H1 (cell line): ENCODE measurements around the gene SLIRP.

Experiments
- HDAC2 ChIP-seq, 2 experiments: fragments of 300-600 bp in 1 of 2; sonication (generic) in 1 of 2; IDR thresholded peaks; 2 replicates each; pipeline ENCODE4 v1.6.1; 2011 to 2012; ENCODE audit warnings: low read depth in 2 of 2, low read length in 2 of 2, mild to moderate bottlenecking in 2 of 2, moderate library complexity in 2 of 2, borderline replicate concordance in 1 of 2, inconsistent platforms in 1 of 2
- KDM5A ChIP-seq: fragments of 200-600 bp; IDR thresholded peaks from 2 replicates; pipeline ENCODE4 v1.7.1; 2012; ENCODE audit warnings: mild to moderate bottlenecking, low read length, inconsistent platforms, mixed read lengths
- PHF8 ChIP-seq: fragments of 200-600 bp; sonication (generic); conservative IDR thresholded peaks from 2 replicates; pipeline ENCODE4 v1.7.1; 2012; ENCODE audit warnings: low read depth, mild to moderate bottlenecking, inconsistent platforms, low read length, moderate library complexity
- SP1 ChIP-seq: IDR thresholded peaks from 2 replicates; pipeline ENCODE4 v1.6.1; 2011; ENCODE audit warnings: low read depth, low read length
- SP2 ChIP-seq: IDR thresholded peaks from 2 replicates; pipeline ENCODE4 v1.6.1; 2012; ENCODE audit warnings: mild to moderate bottlenecking, low read length, inconsistent platforms
- TAF1 ChIP-seq: IDR thresholded peaks from 2 replicates; pipeline ENCODE4 v1.6.1; 2011; ENCODE audit warnings: mild to moderate bottlenecking, low read depth, low read length
- USF2 ChIP-seq: IDR thresholded peaks from 2 replicates; pipeline ENCODE4 v1.6.1; 2011; ENCODE audit warnings: low read length, improper control_type of control experiment
- ZNF274 ChIP-seq: IDR thresholded peaks from 2 replicates; pipeline ENCODE4 v1.7.0; 2012; ENCODE audit warnings: low read length, borderline replicate concordance; ENCODE audit errors: extremely low read depth
- TF ChIP-seq, protein P1 (sequence below): IDR thresholded peaks from 2 replicates; pipeline ENCODE4 v1.6.1; 2012; ENCODE audit warnings: inconsistent platforms

- TF ChIP-seq HDAC2 (IDR thresholded peaks at IDR 0.05; ENCODE audit: borderline replicate concordance in 1 of 2, low read depth in 2 of 2, low read length in 2 of 2) (no peak), SP2 (no peak), ZNF274 (no peak), PHF8 (no peak), USF2 (no peak), KDM5A (no peak), SP1 (no peak), TAF1 (no peak)
- TF ChIP-seq, protein P1, sequence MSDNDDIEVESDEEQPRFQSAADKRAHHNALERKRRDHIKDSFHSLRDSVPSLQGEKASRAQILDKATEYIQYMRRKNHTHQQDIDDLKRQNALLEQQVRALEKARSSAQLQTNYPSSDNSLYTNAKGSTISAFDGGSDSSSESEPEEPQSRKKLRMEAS = no peak
Observed at GRCh38 chr14:77763316-77763715, 55.4 kb downstream of the SLIRP start.
